Muscle of back (tissue), 11 donors: ENCODE data around the gene RER1. TPM values are rescaled to one million over a fixed set of nuclear protein-coding genes. Genes with fewer than 3 reads are reported as not detected.
A peak's percentile ranks its signal among the peaks of the same experiment; 100 is the strongest.
"Not testable (repeated sequence)": the region's sequence is repeated elsewhere in the genome, so short reads cannot be mapped to it uniquely, and the experiment has no call there.

Experiments used
- DNase-seq, 3 donors: peaks; one replicate each; pipeline versions ENCODE4 v3.0.0 to v3.0.0-alpha.2; 2013
- polyA plus RNA-seq, 10 donors: library from polyadenylated mRNA; unstranded; fragments of 120-200 nt; gene quantifications; one replicate each; pipeline ENCODE4 v1.2.1, GENCODE V29; 2013; ENCODE audit not compliant: insufficient read length in 10 of 10

The RER1 gene
- polyA plus RNA-seq, 10 donors, result 69.9 to 87.9 (median 80.9) TPM

DNA sequence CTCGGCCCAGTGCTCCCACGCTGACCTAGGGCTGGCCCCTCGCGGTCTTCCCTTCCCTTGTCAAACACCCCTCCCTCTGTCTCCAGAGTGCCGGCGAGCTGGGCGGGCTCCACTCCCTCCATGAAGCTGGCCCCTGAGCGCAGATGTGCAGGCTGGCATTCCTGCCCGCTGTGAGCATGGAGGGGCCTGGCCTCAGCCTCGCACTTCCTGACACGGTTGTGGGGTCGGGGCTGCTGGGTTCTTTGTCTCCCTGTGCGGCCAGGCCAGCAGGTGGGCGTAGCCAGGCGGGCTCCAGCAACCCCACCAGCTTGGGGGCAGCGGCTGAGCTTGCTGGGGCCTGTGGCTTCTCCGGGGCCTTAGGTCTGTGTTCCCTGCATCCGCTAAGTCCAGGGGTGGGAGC is 34.9 kb downstream of the RER1 start:
- no peak for DNase-seq

DNA sequence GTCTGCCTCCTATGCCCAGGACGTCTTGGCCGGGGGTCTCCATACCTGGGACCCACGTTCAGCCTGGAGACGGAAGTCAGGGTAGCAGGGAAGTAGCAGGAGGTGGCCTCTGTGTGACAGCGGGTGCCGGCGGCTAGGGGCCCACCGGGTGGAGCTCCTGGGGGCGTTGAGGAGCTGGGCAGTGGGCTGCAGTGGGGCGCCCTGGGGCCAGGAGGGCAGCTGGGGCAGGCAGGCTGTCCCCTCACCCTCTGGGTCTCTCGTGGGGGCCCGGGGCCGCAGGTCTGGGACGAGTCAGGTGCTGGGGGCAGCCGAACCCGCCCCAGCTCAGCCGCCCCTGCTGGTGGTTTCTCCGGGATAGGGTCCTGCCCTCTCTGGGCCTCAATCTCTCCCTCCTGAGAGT is 35.4 kb downstream of the RER1 start:
- DNase-seq, result no peak

DNA sequence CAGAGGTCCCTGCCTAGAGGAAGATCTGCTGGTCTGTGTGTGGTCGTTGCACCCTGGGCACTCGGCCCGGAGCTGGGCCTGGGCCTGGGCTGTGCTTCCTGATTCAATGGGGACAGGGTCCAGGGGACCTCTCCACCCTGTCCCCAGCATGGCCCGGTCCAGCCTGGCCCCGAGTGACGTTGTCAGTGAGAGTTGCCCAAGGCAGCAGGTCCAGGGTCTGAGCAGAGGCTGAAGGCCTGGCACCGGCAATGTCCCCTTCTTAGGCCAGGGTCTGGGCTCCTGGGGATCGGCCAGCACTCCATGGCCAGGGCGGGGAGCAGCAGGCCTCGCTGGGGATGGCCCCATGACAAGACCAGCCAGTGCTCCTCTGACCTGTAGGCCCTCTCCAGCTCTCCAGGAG is 36.3 kb downstream of the RER1 start:
- DNase-seq, result no peak

DNA sequence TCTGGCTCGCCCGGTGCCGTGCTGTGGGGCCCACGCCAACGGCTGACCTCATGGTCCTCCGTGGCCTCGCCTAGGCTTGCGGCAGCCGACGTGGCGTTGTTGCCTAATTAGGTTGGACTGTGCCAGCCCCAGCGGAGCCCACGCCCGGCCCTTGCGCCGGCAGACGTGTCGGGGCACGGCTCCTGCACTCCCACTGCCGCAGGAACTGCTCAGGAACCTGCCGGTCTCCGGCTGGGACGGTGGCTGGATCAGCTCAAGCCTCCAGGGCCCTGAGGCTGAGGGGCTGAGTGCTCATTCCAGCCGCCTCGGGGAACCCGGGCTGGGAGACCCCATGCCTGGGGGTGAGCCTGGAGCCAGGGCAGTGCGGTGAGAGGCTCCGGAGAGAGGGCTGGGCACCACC is 36.8 kb downstream of the RER1 start:
- DNase-seq, result no peak

DNA sequence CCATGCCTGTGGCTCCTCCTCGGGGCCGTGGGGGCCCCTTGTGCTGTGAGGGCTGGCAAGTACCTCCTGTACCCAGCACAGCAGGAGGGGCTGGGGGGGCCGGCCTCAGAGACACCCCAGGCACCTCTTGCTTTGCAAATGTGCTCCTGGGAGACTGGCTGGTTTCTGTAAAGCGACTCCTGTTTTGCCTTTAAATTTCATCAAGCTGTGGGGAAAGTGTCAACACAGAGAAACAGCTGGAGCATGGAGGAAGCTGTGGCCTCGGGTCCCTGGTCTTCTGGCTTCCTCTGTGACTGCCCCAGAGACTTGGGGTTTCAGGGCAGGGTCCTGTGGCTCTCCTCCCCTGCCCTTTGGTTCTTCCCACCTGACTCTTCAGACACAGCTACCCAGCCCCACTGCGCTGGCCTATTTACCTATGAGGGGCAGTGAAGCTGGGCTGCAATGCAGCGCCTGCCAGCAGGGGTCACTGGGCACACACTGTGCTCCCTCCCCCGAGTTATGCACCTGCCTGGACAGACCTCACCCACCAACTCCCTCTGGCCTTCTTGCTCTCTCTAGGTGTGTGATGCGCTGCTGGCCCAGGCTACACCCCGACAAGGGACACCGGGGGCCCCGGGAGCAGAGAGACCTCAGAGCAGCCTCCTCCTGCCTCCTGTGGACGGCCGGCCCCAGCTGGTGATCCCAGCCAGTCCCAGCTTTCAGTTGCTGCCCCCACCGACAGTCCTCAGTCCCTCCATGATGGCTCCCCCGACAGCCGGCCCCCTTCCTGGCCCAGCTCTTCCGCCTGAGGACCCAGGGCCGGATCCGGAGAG is 38.3 kb downstream of the RER1 start:
- no peak for DNase-seq

DNA sequence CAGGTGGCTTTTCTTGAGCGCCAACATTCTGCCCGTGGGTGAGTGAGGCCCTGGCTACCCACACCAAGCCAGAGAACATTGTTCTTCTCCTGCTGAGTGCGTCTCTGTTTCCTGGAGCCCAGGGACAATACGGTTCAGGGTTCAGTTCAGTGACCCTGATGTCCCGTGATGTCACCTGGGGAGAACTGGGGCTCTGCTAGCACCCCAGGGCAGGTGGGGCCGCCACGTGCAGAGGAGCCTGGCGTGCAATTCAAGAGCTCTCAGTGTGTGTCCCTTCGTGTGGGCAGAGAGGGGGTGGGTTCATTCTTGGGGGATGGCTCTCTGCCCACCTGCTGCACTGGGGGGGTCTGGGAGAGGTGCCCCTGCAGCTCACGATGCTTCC is 38.9 kb downstream of the RER1 start:
- no peak for DNase-seq

DNA sequence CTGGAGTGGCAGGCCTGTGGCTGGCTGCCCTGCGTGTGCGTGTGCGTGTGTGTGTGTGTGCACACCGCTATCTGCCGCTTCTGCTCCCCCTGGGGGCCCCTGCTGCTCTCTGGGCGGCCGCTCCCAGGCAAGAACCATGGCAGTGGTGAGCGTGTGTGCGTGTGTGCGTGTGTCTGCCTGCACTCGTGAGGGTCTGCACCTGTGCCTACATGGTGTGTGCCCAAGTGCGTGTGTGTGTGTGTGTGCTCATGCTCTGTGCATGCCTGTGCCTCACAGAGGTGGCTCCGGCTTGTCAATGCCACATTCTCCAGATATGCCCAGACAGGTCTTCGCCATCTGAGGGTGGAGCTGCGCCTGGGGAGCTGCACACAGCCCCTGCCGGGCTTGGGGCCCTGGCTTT is 39.5 kb downstream of the RER1 start:
- DNase-seq, result no peak

DNA sequence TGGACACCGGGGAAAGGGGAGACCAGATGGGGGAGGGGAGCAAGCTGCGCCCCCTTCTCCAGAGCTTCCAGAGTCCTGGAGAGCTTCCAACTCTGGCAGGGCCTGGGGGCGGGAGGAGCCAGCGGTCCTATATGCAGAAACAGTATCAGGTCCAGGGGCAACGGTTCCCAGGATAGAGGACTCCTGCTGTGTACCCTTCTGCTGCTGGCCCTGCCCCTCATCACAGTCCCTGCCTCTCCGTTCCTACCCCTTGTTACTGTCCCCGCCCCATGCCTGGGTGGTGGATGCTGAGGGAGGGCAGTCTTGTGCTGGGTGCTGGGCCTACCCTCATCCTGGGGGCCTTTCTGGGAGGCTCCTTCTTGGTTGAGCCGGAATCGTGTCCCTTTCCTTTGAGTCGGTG is 39.9 kb downstream of the RER1 start:
- no peak for DNase-seq

DNA sequence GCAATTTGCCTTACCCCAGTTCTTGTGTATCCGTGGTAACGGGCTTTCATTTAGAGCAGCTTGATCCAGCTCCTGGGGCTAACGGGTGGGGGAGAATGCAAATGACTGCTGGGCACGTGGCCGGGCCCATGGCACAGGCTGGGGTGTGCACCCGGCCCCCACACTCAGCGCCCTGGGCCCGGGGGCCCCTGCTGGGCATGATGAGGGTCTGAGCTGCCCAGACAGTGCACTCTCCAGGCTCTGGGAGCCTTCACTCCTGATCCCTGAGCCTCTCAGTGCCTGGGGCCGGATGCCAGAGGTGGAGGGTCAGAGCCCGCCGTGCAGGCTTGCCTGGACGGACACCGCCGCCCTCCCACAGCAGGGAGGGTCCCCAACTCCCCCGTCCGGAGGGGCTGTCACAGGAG is 40.8 kb downstream of the RER1 start:
- no peak for DNase-seq

DNA sequence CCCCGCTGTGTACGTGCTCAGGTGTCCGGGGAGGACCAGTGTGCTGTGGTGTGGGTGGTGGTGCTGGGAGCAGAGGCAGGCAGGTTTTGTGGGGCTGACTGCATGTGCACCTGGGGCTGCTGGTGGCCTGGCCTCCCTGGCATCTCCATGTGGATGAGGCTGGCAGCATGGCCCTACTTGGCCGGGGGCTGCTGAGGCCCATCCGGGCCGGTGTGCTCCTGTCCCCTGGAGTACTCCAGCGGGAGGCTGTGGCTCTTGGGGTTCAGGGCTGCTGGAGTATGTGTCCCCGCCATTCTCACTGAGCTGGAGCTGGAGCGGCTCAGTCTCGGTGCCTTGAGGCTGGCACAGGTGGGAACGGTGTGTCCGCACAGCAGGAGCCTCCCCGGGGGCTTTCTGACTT is 41.6 kb downstream of the RER1 start:
- DNase-seq, result no peak

DNA sequence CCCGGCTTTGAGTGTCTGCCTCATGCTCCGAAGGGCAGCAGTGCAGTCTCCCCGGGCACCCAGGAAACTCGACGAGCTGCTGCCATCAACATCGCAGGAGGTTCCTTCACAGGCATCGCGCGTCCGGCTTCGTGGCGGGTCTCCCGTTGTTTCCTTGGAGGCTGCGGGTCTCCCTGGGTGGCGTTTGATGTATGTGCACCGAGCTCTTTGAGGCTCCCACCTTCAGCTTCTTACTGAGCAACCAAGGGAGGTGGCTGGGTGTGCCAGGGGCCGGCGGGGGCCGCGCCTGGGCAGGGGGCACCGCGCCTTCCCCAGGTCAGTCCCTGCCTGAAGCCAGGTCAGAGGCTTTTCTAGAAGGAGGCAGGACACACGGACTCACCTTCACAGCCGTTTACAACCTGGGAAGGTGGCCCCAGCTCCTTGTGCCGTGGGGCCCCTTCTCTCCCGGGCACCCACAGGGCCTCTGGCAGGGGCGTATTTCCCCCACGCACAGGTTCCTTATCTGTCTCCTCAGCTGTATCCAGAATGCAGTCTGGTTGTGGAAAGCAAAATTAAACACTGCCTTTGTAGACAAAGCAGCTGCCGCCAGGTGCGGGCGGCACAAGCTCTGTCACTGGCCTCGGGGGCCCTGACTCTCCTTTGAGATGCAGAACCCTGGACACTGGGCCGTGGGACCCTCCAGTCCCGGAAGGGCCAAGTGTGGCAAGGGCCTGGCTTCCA is 42.5 kb downstream of the RER1 start:
- DNase-seq, result no peak

DNA sequence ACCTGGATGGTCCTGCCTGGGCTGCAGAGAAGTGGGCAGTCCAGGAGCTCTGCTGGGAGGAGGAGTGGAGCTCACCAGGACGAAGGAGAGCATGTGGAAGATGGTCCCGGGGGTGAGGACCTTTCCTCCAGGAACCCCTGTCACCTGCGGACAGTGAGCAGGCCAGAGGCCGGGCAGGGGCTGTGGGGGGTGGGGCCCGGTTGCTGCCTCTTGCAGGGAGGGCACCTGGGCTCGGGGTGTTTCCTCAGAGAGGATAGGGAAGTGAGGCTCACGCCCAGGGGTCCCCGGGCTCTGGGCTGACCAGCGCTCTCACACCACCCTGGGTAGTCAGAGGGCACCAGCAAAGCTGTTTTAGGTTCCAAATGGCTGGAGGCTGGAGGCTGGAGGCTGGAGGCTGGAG is 43.5 kb downstream of the RER1 start:
- DNase-seq, result no peak

DNA sequence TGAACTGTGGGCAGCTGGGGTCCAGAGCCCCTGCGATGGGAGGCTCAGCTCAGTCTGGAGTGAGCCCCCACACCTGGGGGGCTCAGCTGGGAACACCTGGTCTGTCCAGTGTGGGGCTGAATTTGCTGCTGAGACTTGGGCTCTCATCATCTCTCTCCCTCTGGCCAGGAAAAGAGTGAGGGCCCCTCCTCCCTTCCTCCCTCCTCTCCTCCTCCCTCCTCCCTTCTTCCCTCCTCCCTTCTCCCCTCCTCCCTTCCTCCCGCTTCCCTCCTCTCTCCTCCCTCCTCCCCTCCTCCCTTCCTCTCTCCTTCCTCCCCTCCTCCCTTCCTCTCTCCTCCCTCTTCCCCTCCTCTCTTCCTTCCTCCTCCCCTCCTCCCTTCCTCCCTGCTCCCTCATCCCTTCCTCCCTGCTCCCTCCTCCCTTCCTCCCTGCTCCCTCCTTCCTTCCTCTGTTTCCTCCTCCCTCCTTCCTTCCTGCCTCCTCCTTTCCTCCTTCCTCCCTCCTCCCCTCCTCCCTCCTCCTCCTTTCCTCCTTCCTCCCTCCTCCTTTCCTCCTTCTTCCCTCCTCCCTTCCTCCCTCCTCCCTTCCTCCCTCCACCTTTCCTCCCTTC is 44.2 kb downstream of the RER1 start:
- no peak for DNase-seq

DNA sequence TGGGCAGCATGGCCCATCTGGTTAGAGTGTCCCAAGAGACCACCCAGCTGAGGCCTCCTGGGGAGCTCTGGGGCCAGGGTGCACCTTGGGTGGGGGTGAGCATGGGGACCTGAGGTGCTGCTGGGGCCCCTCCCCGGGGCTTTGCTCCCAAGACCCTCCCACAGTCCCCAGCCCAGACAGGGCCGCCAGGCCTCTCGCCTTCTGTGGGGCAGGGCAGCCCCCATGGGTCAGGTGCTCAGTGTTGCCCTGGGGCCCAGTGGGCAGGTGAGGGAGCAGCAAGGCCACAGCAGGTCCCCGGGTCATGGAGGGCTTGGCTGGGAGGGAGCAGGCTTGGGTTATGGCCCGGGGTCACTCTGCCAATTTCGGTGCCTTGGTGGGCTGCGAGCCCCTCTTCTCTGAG is 45.2 kb downstream of the RER1 start:
- no peak for DNase-seq

DNA sequence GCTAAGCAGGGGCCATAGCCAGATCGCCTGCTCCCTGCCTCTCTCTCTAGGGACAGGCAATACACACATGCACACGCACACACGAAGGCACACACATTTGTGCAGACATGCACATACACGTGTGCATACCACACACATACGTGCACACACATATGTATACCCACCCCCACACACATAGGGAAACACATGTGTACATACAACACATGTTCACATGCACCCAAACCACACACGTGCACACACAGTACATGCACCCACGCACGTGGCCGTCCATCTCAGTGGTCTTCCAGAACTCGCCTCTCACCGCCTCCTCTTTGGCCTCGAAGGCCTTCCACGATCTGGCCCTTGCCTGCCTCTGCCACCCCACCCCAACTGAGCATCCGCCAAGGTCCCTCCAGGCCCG is 46.0 kb downstream of the RER1 start:
- no peak for DNase-seq

DNA sequence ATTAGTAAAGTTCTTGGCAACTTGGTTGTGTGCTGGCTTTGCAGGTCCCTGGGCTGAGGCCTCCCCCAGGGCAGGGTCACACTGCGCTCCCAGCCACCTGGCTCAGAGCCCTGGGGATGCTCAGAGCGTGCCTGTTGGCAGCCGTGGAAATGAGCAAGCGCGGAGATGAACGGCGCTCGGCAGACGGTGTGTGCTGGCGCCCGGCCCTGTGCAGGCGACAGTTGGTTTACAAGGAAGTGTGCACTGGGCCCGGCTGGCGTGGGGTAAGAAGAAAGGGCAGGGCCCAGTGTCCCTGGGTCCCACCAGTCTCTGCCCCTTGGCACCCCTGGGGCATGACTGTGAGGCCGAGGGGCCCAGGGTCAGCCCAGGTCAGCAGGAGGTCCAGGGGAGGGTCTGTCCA is 46.4 kb downstream of the RER1 start:
- no peak for DNase-seq

DNA sequence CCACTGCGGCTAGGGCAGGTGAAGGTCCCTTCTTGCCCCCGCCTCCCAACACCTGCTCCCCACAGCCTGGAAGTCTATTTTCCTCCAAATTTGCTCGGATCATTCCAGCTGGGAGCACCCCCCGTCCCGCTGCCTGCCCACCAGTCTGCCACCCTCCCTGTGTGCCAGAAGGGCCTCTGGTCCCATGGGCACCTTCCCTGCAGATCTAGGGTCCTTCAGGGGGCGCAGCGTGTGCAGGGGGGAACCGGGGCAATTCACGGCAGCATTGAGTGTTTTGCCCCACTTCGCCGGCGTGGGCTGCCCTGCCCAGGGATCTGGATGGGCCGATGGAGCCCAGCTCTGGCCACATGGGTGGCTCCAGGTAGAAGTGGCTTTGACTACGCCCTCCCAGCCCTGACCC is 47.0 kb downstream of the RER1 start:
- DNase-seq, result no peak

DNA sequence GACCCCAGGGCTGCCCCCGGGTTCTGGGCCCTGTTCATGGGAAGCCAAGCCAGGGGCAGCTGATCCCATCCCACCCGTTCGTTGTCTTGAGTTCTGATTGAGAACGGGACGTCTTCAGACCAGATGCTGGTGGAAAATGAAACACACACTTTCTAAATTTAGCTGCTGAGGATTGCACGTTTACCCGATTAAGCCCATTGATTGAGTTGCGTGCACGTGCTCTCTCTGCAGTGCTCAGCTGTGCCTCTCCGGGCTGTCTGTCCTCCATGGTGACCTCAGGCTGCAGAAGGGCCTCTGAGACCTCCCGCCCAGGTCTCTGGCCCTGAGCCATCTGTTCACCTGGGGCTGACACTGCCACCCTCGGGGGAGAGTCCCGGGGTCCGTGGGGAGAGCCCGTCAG is 47.7 kb downstream of the RER1 start:
- no peak for DNase-seq

DNA sequence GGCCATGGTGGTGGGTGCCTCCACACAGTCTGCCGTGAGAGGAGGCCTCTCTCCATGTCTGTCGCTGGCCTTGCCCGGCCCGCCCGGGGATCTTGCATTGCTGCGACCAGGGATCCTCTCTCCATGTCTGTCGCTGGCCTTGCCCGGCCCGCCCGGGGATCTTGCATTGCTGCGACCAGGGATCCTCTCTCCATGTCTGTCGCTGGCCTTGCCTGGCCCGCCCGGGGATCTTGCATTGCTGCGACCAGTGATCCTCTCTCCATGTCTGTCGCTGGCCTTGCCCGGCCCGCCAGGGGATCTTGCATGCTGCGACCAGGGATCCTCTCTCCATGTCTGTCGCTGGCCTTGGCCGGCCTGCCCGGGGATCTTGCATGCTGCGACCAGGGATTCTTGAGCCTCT is 48.7 kb downstream of the RER1 start:
- not testable (repeated sequence) for DNase-seq

DNA sequence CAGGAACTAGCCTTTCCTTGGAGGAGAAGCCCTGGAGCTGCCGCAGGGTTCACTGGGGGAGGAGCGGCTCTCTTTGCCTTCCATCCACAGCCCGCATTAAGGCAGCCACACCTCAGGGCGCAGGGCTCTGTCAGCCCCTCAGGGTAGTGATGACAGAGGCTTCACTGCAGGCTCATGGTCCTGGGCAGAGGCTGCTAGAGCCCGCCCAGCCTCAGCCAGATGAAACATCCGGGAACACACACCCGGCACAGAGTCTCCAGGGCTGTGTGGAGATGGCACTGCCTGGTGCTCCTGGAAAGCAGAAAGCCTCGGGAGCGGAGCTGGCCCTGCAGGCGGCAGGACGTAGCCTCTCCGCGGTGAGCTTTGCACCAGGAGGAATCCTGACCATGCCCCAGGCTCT is 50.1 kb downstream of the RER1 start:
- DNase-seq, result no peak

DNA sequence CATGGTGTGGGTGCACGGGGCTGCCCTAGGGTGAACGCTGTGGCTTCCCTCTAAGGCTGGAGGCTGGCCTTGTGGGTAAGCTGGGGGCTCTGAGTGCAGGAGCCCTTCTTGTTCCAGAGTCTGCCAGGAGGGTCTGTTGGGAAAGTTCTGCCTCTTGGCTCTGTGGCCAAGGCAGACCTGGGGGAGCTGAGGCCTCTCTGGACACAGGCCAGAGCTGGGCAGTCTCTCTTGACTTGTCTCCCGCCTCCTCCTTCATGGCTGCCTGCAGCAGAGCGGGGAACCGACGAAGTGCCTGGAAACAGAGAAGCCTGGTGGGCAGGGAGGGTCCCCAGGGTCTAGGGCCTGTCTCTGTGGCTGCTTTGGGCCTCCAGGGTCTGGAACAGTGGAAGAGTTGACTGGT is 51.0 kb downstream of the RER1 start:
- DNase-seq, result no peak

DNA sequence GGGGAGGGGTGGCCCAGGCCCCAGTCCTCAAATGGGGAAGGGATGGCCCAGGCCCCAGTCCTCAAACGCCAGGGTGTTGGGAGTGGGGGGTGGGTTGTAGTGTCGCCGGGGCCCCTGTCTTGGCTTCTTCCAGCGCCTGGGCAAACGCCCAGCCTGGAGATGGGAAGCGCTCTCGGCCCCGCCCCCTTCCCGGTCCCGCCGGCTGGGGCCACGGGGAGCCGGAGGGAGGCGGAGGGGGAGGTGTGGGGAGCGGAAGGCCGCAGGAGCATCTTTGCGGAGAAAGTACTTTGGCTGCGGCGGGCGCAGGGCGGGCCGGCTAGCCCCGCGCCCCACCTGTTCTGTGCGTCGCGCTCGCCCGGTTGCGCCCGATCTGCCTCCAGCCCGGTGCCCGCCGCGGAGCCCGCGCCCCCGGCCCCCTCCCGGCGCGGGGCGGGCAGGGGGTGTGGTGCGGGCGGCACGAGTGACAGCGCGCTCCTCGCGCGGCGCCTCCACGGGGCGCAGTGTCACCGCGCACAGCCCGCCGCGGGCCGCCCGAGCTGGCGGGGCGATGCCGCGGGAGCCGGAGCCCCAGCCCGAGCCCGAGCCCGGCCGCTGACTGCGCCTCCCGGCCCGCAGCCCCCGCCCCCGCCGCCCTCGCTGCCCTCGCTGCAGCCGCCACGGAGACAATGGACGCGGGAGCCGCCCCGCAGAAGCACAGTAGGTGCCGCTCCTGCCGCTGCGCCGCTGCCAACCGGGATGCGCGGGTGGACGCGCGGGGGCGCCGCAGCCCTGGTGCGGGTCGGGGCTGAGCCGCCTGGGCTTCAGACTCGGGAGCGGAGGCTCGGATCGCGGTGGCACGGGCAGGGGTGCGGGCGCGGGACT is 51.9 kb downstream of the RER1 start:
- peak in 1 of 3 donors; percentile 29 for DNase-seq
